ENCODE measurements around the gene SLC13A4.

DNA sequence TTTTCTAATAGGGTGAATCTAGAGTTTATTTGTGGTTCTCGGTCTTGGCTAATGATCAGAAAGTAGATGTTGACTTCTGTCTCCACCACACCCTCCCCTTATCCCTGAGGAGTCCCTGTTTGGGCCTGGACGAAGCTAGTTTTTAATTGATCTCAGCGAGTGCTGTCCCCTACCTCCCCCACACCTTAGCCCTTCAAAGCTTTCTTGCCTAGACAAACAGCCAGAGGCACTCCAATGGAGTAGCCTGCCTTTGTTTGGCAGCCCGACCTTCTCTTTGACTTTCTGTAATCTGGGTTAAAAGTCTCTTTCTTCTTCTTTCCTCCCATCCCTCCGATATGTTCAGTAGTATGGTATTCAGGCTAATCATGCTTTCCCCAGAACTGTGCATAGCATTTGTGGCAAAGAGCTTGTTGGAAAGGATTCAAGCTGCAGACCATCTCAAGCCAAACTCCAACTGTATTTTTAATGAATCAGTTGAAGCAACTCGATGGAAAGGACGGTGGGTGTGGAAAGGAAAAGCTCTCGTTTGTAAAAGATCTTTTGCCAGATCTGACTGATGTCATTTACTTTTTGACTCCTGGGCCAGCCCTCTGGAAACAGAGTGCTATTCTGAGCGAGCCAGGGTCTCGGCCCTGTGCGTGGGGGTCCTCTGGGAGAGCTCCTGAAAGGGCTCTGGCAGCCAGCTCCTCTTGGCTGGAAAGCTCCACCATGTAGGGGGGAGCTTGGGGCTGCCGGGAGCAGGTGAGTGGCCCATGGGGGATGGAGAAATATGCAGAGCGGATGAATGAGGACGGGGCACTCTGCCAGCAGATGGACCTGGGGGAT, 16.1 kb upstream of the SLC13A4 start:
- TF ChIP-seq, protein P1, sequence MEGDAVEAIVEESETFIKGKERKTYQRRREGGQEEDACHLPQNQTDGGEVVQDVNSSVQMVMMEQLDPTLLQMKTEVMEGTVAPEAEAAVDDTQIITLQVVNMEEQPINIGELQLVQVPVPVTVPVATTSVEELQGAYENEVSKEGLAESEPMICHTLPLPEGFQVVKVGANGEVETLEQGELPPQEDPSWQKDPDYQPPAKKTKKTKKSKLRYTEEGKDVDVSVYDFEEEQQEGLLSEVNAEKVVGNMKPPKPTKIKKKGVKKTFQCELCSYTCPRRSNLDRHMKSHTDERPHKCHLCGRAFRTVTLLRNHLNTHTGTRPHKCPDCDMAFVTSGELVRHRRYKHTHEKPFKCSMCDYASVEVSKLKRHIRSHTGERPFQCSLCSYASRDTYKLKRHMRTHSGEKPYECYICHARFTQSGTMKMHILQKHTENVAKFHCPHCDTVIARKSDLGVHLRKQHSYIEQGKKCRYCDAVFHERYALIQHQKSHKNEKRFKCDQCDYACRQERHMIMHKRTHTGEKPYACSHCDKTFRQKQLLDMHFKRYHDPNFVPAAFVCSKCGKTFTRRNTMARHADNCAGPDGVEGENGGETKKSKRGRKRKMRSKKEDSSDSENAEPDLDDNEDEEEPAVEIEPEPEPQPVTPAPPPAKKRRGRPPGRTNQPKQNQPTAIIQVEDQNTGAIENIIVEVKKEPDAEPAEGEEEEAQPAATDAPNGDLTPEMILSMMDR (IDR thresholded peaks at IDR 0.05 in 4 of 5, conservative IDR thresholded peaks at IDR 0.05 in 1 of 5): no peak
- no peak for TF ChIP-seq POLR2A (IDR thresholded peaks at IDR 0.05)

Measured in gastrocnemius medialis (tissue), 4 donors.